ENCODE results near the gene TMEM247. TPM values are rescaled to one million over a fixed set of nuclear protein-coding genes. Genes with fewer than 3 reads are reported as not detected.

TMEM247 gene
- total and polyA plus RNA-seq, 2 of the 8 experiments (the other 6 are each of a cell fraction or from before 2014, with no cell fraction given), result not detected

- TF ChIP-seq RBBP5 (IDR thresholded peaks at IDR 0.05; ENCODE audit: borderline replicate concordance, low read depth, low read length) (no peak), GABPA (IDR thresholded peaks at IDR 0.05; ENCODE audit: borderline replicate concordance, insufficient read depth, low read length) (no peak), CEBPB (IDR thresholded peaks at IDR 0.05; ENCODE audit: low read depth, low read length) (no peak)
Observed at GRCh38 chr2:46504685-46505471, 25.5 kb downstream of the TMEM247 start (continued).

All from H1 (cell line).